ENCODE data around the gene IRX4. TPM values are rescaled to one million over a fixed set of nuclear protein-coding genes. Genes with fewer than 3 reads are reported as not detected.

IRX4 gene
- total RNA-seq, 4 donors from 2014 or later, result not detected

GRCh38 chr5:1827886-1828397 lies 54.8 kb downstream of the IRX4 start:
- no peak for TF ChIP-seq CTCF (IDR thresholded peaks at IDR 0.05)
- no peak for TF ChIP-seq POLR2A (IDR thresholded peaks at IDR 0.05)
- no peak for TF ChIP-seq EP300 (IDR thresholded peaks at IDR 0.05)
- no peak for DNase-seq (ENCODE audit: low spot score in 2 of 2)
- Histone ChIP-seq H3K9me3 (peaks cover 0 to 5% (median 0%) of the 10 kb centered on the region in 4 donors), H3K4me3 (no peak overlapping the region), H3K4me1 (no peaks in the 10 kb centered on the region), H3K27ac (no peak overlapping the region), H3K36me3 (peaks cover 0 to 66% (median 2%) of the 10 kb centered on the region in 3 donors), H3K27me3 (no peaks in the 10 kb centered on the region)
- WGBS, 2 donors, result 38 to 58% methylated on average over 29 to 38 of the region's 39 CpGs

Other genes starting within 250 kb of the IRX4 start
- gene MRPL36, start 83.1 kb downstream of the IRX4 start, total RNA-seq, result 10 to 100 TPM; 18.2 to 54.0 (median 27.8) TPM
- gene NDUFS6, start 81.5 kb downstream of the IRX4 start, total RNA-seq, result 10 to 100 TPM; 28.2 to 62.0 (median 40.3) TPM

All from tibial nerve (tissue), 4 donors.